ENCODE data around the gene PARP16.

PARP16 gene

DNA sequence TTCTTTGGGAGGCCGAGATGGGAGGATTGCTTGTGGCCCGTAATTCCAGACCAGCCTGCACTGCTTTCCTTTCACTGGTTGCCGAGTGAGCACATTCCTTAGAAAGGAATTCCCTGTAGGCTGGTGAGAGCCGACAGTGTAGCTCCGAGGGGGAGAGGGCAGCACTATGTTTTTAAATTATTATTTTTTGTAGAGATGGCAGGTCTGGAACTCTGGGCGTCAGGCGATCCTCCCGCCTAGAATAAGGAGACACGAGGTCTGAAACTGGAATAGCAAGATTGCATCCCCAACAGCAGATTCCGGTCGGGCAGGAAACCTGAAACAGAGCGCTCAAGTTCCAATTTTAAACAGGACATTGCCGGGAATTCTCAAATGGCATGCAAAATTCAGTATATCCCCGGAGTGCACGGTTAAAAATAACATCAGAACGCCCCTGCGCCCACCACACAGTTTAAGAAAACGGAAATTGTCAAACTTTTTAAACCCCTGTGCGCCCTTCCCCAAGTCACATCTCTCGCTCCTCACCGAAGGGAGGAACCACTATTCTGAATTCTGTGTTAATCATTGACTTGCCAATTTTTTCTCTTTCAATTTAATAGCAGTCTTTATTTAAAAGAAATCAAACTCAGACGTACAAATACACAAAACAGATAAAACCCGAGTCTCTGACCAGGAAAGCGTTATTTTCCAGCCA, 17.2 kb upstream of the PARP16 start:
- TF ChIP-seq, protein P1, sequence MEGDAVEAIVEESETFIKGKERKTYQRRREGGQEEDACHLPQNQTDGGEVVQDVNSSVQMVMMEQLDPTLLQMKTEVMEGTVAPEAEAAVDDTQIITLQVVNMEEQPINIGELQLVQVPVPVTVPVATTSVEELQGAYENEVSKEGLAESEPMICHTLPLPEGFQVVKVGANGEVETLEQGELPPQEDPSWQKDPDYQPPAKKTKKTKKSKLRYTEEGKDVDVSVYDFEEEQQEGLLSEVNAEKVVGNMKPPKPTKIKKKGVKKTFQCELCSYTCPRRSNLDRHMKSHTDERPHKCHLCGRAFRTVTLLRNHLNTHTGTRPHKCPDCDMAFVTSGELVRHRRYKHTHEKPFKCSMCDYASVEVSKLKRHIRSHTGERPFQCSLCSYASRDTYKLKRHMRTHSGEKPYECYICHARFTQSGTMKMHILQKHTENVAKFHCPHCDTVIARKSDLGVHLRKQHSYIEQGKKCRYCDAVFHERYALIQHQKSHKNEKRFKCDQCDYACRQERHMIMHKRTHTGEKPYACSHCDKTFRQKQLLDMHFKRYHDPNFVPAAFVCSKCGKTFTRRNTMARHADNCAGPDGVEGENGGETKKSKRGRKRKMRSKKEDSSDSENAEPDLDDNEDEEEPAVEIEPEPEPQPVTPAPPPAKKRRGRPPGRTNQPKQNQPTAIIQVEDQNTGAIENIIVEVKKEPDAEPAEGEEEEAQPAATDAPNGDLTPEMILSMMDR (IDR thresholded peaks at IDR 0.05; ENCODE audit: low read depth, low read length): no peak
- peak overlapping the region; percentile 52 for H3K4me3 ChIP-seq (ENCODE audit: low read depth, low read length)

DNA sequence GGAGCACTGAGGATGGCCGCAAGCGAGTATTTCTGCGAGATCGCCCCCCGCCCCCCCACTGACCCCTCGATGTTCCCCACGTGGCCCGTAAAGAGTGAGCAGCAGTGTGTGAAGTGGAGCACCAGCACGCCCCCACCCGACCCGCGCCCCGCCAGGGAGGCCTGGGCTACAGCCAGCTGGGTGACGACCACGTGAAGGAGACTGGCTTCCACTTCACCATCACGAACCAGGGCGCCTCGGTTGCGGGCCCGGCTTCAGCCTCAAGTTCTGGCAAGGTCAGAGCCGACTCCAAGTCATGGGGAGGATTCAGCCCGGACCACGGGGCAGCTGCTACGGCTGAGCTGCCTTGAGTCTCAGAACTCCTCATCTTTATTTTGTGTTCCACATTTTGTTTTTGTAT, 15.4 kb upstream of the PARP16 start:
- H3K4me3 ChIP-seq (ENCODE audit: low read depth, low read length): no peak overlapping the region
- TF ChIP-seq, protein P1 (IDR thresholded peaks at IDR 0.05; ENCODE audit: low read depth, low read length): no peak

DNA sequence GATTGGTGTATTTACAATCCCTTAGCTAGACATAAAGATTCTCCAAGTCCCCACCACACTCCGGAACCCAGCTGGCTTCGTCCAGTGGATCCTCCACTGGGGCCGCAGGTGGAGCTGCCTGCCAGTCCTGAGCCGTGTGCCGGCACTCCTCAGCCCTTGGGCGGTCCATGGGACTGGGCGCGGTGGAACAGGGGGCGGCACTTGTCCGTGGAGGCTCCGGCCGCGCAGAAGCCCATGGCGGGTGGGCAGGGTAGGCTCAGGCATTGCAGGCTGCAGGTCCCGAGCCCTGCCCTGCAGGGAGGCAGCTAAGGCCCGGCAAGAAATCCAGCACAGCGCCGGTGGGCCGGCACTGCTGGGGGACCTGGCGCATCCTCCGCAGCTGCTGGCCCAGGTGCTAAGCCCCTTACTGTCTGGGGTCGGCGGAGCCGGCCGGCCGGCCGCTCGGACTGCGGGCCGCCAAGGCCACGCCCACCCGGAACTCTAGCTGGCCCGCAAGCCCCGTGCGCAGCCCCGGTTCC, 14.3 kb upstream of the PARP16 start:
- no peak overlapping the region for H3K4me3 ChIP-seq (ENCODE audit: low read depth, low read length)
- TF ChIP-seq, protein P1 (IDR thresholded peaks at IDR 0.05; ENCODE audit: low read depth, low read length): no peak

DNA sequence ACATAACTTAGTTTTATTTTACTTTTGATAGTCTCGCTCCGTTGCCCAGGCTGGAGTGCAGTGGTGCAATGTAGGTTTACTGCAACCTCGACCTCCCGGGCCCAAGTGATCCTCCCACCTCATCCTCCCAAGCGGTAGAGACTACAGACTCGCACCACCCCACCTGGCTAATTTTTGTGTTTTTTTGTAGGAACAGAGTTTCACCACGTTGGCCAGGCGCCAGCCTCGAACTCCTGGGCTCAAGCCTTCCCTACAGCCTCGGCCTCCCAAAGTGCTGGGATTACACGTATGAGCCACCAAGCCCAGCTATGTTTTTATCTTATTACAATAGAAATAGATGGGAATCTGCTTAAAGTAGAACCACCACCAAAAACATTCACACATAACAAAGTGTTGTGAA, 12.0 kb upstream of the PARP16 start:
- no peak overlapping the region for H3K4me3 ChIP-seq (ENCODE audit: low read depth, low read length)
- TF ChIP-seq, protein P1 (IDR thresholded peaks at IDR 0.05; ENCODE audit: low read depth, low read length): no peak

DNA sequence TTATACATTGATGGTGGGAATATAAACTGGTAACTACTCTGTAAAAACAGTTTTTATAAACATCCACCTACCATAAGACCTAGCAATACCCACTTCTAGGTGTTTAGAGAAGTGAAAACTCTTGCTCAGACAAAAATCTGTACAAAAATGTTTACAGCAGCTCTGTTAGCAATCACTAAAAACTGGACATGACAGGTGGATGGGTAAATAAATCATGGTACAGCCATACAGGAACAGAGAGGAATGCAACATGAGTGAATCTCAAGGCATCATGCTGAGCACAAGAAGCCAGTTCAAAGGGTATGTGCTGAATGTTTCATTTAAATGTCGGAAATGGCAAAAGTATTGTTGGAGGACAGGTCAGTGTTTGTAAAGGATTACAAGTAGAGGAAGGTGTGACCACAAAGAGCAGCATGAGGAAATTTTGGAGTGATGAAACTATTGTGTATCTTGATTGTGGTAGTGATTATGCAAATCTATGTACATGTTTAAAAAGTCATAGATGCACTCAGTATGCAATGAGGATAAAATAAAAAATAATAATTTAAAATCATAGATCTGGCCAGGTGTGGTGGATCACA, 6.3 kb upstream of the PARP16 start:
- H3K4me3 ChIP-seq (ENCODE audit: low read depth, low read length): no peak overlapping the region
- TF ChIP-seq, protein P1 (IDR thresholded peaks at IDR 0.05; ENCODE audit: low read depth, low read length): no peak

DNA sequence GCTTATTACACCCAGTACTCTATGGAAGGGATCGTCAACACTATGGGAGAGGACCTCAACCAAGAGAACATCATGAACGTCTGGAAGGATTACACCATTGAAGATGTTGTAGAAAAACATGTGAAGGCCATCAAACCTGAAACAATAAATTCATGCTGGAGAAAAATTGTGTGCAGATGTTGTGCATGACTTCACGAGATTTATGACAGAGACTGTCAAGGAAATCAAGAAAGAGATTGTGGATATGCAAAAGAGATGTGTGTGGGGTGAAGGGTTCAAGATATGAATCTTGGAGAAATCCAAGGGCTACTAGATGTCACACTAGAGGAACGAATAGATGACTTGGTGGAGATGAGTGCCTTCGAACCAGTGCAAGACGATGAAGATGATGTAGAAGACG, 3.5 kb upstream of the PARP16 start:
- TF ChIP-seq, protein P1 (IDR thresholded peaks at IDR 0.05; ENCODE audit: low read depth, low read length): no peak
- no peak overlapping the region for H3K4me3 ChIP-seq (ENCODE audit: low read depth, low read length)

DNA sequence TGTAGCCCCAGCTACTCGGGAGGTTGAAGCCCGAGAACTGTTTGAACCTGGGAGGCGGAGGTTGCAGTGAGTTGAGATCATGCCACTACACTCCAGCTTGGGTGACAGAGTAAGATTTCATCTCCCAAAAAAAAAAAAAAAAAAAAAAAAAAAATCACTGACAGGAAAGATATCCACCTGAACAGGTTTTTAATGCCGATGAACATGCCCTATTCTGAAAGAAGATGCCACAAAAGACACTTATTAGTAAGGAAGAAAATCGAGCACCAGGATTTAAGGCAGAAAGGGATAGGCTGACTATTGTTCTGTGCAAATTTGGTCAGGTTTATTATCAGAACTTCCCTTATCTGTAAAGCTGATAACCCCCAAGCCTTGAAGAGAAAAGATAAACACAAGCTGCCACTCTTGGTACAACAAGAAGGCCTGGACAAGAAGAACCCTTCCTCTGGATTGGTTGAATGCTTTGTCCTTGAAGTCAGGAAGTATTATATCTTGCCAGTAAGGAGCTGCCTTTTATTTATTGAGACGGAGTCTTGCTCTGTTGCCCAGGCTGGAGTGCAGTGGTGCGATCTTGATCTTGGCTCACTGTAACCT, 2.7 kb upstream of the PARP16 start:
- no peak overlapping the region for H3K4me3 ChIP-seq (ENCODE audit: low read depth, low read length)
- TF ChIP-seq, protein P1 (IDR thresholded peaks at IDR 0.05; ENCODE audit: low read depth, low read length): no peak
